Fibroblast of the aortic adventitia (primary cell): Measurements from ENCODE around the gene SLC9A9. TPM values are rescaled to one million over a fixed set of nuclear protein-coding genes. Genes with fewer than 3 reads are reported as not detected.

Experiments used
- DNase-seq: peaks from one replicate; pipeline ENCODE4 v3.0.0-alpha.2; 2010; ENCODE audit warnings: low read depth
- H3K4me3 ChIP-seq: 2 replicates; pipeline ENCODE4 v1.5.1; 2011; ENCODE audit warnings: low read depth, mild to moderate bottlenecking, control low read depth, low read length, moderate library complexity
- total RNA-seq: library from RNA; depleted of rRNA; stranded (reverse); fragments of >200 nt; gene quantifications from 2 replicates; pipeline ENCODE4 v1.2.3, GENCODE V29; 2012; ENCODE audit warnings: low replicate concordance
- TF ChIP-seq, protein P1 (sequence below): IDR thresholded peaks from 2 replicates; pipeline ENCODE4 v1.5.1; 2011; ENCODE audit warnings: mild to moderate bottlenecking, low read length, control low read depth, inconsistent platforms; ENCODE audit not compliant: insufficient read depth

The SLC9A9 gene
- total RNA-seq, 1 donor, result 23.8 TPM

DNA sequence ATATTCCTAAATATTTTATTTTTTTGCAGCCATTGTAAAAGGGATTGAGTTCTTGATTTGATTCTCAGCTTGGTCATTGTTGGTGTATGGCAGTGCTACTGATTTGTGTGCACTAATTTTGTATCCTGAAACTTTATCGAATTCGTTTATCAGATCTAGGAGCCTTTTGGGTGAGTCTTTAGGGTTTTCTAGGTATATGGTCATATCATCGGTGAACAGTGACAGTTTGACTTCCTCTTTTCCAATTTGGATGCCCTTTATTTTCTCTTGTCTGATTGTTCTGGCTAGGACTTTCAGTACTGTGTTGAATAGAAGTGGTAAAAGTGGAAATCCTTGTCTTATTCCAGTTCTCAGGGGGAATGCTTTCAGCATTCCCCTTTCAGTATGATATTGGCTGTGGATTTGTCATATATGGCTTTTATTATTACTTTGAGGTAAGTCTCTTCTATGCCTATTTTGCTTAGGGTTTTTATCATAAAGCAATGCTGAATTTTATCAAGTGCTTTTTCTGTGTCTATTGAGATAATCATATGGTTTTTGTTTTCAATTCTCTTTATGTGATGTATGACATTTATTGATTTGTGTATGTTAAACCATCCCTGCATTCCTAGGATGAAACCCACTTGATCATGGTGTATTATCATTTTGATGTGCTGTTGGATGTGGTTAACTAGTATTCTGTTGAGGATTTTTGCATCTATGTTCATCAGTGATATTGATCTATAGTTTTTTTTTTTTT is 11.4 kb upstream of the SLC9A9 start:
- H3K4me3 ChIP-seq, result no peak overlapping the region
- TF ChIP-seq, protein P1, sequence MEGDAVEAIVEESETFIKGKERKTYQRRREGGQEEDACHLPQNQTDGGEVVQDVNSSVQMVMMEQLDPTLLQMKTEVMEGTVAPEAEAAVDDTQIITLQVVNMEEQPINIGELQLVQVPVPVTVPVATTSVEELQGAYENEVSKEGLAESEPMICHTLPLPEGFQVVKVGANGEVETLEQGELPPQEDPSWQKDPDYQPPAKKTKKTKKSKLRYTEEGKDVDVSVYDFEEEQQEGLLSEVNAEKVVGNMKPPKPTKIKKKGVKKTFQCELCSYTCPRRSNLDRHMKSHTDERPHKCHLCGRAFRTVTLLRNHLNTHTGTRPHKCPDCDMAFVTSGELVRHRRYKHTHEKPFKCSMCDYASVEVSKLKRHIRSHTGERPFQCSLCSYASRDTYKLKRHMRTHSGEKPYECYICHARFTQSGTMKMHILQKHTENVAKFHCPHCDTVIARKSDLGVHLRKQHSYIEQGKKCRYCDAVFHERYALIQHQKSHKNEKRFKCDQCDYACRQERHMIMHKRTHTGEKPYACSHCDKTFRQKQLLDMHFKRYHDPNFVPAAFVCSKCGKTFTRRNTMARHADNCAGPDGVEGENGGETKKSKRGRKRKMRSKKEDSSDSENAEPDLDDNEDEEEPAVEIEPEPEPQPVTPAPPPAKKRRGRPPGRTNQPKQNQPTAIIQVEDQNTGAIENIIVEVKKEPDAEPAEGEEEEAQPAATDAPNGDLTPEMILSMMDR, result no peak

DNA sequence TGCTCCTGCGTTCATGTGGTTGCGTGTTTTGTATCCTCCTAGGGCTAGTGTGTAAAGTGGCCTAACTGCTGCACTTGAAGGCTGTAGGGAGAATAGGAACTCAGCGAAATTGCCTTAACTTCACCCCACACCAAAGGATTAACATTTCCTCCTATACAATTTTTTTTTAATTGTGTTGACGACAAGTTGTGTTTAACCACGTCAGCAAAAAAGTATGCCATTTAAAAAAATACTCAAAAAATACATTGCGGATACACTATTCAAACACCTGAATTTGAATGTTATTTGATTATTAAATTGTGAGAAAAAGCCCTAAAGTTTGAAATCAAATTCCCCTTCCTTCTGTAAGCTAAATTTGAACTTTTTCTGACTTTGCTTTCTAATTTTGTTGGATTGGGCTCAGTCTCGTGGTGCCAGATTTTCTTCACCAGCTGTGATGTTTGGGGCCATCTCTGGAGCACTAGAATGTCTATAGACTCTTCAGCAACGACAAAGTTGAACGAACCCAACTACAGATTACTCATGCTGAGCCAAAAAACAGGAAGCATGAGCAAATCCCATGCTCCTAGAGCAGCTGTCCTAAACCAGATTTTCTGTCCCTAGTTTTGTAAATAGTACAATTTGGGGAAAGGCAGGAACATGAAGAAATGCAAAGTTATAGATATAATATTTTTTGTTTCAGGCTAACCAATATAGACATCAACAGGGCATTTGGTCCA is 8.1 kb upstream of the SLC9A9 start:
- no peak for DNase-seq
- no peak overlapping the region for H3K4me3 ChIP-seq
- TF ChIP-seq, protein P1, result no peak

More for the DNA sequence above, 11.4 kb upstream of the SLC9A9 start:
- no peak for DNase-seq

DNA sequence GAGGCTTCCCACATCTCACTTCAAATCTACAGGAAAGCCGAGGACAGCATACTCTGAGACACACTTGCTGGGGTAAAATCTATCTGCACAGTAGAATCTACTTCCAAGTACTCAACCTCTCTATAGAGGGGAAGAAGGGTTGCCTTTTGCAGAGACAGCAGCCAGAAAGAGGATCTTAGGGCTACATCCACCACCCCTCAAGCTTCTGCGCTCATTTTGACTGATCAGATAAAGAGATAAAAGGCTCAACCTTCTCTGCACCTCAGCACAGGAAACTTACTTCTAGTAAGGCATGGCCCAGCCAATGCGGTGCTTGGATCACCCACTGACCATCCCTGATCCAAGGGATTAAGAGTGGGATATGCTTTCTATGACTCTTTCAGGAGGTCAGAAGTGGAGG is 6.9 kb upstream of the SLC9A9 start:
- TF ChIP-seq, protein P1, result no peak
- DNase-seq, result no peak
- no peak overlapping the region for H3K4me3 ChIP-seq

DNA sequence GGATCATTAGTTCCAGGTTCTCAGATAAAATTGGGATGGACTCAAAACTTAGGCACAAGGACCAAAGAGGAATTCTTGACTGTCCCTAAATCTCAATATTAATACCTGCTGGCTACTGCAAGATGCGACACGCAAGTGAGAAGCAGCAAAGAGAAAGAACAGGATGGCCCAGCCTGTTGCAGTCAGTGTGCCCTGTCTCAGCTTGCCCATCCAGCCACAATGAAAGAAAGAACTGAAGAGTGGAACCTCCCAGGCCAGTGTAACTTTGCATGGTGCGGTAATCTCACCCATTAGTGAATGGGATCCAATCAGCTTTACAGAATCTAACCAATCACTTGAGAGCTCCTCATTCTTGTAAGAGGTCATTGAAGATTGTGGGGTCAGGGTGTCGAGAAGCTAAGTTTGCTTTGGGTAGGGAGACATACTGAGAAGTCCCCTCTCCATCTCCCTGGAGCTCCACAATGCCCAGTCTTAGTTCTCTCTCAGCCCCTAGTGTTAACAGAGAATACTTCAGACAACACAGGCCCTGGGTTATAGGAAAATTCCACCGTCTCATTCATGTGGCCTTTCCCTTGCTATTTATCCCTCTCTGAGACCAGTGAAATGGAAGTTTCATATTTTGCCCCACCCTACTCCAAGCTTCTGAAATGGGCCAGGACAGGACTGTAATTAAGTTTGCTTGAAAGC is 3.2 kb upstream of the SLC9A9 start:
- no peak overlapping the region for H3K4me3 ChIP-seq
- no peak for DNase-seq
- TF ChIP-seq, protein P1, result no peak

DNA sequence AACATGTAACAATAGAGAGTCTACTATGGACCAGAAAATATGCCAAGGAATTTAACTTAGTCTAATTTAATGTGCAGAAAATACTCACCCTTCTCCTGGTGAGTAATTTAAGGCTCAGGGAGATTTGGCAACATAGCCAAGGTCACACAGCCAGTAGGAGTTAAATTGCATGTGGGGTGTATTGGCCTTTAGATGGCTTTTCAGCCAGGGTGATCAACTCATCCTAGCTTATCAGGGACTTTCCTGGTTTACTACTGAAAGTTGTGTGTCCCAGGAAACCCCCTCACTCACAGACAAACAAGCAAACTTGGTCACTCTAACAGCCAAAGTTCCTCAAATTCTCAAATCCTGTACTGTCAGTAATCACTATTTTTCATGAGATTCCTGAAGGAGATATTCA is 2.6 kb upstream of the SLC9A9 start:
- TF ChIP-seq, protein P1, result no peak
- DNase-seq, result peak; percentile 26
- no peak overlapping the region for H3K4me3 ChIP-seq

DNA sequence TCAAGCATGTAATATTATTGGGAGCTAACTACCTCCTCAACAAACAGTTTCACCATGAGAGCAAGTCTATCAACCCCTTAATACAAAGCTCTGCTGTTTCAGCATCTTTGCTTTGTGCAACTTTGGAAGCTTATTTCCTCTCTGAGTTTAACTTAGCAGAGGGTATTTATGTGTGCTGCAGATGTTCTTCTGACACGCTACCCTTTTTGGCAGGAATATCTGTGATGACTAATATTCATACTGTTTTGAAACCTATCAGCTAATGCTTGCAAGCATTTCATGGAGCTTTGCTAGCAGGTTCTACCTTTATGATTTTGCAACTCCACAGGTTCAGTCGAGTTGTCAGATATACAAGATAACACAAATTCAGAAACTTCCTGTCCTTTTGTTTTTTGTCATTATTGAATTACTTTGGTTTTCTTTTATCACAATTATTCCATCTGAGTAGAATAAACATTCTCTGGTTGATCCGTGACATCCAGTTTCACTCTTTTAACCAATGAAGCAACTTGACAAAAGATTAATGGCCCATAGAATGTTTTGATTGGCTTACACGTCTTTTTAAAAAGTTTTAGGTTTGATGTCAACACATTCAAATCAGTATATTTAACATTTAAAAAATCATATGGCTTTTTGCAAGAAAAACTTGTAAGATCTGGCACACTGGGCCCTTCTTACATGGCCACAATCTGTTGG is 1.7 kb upstream of the SLC9A9 start:
- TF ChIP-seq, protein P1, result no peak
- H3K4me3 ChIP-seq, result no peak overlapping the region

More for the DNA sequence above, 1.7 kb upstream of the SLC9A9 start:
- DNase-seq, result peak; percentile 95
